HG03175 (cell line): ENCODE measurements around the gene PTPRN2.

ENCODE experiments used
- ATAC-seq: cut with Tn5 transposase; IDR thresholded peaks from one replicate; pipeline ENCODE4 v1.9.1; 2021; ENCODE audit warnings: mild to moderate bottlenecking, moderate library complexity; ENCODE audit not compliant: unreplicated experiment

Gene PTPRN2

DNA sequence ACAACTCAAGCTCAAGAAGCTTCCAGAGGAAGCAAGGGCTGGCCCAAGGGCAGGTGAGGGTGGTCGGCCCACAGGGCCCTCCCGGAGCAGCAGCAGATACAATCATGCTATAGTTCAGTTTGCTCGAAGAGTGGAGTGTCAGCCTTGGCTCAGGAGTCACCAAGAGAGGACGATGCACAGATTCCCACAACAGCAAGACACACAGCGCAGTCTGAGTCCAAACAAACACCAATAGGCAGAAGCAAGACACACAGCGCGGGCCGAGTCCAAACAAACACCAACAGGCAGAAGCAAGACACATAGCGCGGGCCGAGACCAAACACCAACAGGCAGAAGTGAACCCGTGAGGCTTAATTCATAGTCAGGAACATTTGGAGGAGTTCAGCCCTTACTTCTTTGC lies 138.4 kb downstream of the PTPRN2 start:
- ATAC-seq: no peak

GRCh38 chr7:158448430-158449100 lies 139.1 kb downstream of the PTPRN2 start:
- ATAC-seq: no peak

- no peak for ATAC-seq
Measured at GRCh38 chr7:158447506-158448171, 140.0 kb downstream of the PTPRN2 start.

DNA sequence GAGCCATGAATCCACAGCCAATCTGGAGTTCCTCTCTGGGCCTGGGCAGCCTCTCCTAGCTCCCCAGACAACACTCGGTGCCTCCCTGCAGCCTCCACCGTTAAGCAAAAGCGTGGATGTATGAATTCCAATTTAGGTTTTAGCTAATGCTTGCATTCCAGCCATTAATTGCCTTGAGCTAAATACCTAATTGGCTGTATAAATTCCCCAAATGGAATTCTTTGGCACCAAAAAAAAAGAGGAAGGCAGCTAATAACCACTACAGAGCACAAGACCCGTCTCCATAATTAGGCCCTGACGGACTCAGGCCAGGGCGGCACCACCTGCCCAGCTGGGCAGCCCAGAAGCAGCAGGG lies 140.5 kb downstream of the PTPRN2 start:
- ATAC-seq: no peak

DNA sequence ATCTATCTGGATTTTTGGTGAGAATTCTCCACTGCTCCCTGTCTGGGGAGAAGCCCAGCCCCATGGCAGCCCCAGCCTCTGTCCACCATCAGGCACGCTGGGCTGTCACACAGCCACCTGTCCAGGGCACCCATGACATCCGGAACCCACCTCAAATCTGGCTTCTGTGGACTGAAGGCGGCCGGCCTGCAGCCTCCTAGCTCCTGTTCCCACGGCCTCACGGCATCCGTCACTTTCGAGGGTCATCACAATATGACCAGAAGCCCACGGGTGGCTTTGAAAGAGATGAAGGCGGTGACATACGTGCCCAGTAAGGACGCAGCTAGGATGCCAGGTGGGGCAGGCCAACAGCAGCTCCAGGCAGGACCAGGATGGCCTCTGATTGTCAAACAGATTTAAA lies 140.9 kb downstream of the PTPRN2 start:
- ATAC-seq: no peak

DNA sequence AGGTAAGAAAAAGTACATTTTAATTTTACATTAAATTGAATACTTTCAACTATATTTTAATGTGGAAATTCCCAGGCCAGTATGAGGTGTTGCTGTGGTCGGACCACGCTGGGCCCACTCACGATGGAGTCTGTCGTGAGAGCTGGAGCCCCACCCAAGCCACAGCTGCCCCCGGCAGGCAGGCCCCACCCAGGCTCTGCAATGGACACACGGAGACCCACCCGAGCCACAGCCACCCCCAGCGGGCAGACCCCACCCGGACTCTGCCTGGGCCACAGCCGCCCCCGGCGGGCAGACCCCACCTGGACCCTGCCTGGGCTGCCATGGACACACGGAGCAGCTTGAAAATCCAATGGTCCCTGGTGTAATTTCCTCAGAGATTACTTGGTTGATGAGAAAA lies 141.3 kb downstream of the PTPRN2 start:
- no peak for ATAC-seq

DNA sequence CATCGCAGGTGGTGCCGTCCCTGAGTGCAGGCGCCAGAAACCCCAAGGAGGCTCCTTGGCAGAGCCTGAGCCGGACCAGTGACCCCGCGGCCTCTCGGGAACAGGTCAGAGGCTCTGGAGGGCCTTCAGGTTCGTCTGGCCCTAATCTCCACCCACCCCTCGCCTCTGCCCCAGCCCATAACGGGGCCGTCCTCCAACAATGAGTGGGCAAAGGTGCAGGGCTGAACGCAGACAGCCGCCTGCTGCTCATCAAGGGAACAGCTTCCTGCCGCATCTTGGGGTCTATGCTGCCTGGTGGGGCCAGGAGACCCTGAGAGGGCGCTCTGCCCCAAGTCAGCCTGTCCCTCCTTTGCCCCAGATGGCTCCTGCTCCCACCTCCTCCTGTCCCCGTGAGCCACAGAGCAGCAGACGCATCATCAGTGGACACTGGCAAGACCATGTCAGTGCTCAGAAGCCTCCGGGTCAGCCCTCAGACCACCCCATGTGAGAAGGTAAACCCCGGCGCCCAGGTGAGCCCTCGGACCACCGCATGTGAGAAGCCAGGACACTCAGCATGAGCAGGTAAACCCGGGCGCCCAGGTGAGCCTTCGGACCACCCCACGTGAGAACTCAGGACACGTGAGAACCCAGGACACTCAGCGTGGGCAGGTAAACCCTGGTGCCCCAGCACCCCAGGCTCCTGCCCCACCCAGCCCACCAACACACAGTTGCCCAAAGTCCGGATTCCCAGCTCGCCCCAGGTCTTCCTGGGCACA lies 142.0 kb downstream of the PTPRN2 start:
- ATAC-seq: no peak

- no peak for ATAC-seq
Measured at GRCh38 chr7:158444501-158445420, 142.9 kb downstream of the PTPRN2 start.

GRCh38 chr7:158443688-158444483 lies 143.7 kb downstream of the PTPRN2 start:
- no peak for ATAC-seq

DNA sequence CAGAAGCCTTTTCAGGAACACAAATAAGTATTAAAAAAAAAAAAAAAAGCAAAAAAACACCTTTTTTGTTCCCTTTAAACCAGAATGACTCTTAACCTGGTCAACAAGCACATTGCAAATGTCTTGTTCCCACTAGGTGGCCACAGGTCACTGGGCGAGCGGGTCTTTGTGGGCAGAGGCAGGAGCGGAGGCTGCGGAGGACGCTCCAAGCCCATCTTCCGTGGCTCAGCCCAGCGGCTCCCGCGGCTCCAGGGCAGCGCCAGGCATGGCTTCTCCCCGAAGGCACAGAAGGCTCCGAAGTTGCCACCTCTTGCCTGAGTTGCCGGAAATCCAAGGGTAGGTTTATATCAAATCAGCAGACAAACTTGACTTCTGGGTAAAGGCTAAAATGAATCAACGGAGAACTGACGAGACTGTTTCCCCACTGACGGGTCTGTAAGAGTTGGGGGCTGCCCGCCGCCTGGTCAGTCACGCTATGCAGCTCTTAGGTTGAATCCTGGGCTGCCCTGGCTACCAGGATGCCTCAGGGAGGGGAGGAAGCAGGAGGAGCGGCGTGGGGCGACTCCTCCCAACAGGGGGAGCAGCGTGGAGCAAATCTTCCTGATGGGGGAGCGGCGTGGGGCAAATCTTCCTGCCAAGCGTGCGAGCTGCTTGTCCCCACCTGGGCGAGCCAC lies 144.5 kb downstream of the PTPRN2 start:
- ATAC-seq: no peak

DNA sequence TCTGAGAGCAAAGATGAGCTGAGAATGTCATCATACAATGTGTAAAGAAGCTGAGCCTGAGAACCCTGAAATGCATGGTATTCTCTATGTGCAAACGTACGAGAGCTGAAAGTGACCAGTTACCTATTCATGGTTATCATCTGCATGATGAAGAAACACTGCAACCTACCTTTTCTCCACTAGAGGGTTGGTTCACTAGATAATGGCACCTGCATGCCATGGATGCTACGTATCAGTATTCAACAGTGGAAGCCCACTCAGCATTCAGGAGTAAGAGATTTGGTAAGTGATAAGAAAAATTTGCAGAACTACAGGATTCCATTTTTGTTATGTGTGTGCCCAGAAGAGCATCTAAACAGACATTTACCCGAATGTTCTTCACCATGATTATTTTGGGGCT lies 145.4 kb downstream of the PTPRN2 start:
- no peak for ATAC-seq

- no peak for ATAC-seq
Measured at GRCh38 chr7:158439035-158439434, 148.6 kb downstream of the PTPRN2 start.

GRCh38 chr7:158432369-158433341 lies 155.0 kb downstream of the PTPRN2 start:
- no peak for ATAC-seq

- ATAC-seq: no peak
Measured at GRCh38 chr7:158431941-158432347, 155.7 kb downstream of the PTPRN2 start.

GRCh38 chr7:158431055-158431940 lies 156.3 kb downstream of the PTPRN2 start:
- ATAC-seq: no peak

- ATAC-seq: no peak
Measured at GRCh38 chr7:158430308-158431034, 157.2 kb downstream of the PTPRN2 start.
